GM19467 (cell line): ENCODE data around the gene MAP3K20.
"Not testable (repeated sequence)": the region's sequence is repeated elsewhere in the genome, so short reads cannot be mapped to it uniquely, and the experiment has no call there.

Experiments used
- ATAC-seq: cut with Tn5 transposase; IDR thresholded peaks from one replicate; pipeline ENCODE4 v1.9.1; 2021; ENCODE audit warnings: mild to moderate bottlenecking, moderate library complexity; ENCODE audit not compliant: unreplicated experiment

MAP3K20 gene

GRCh38 chr2:173086518-173087213 lies 11.0 kb downstream of the MAP3K20 start:
- ATAC-seq: no peak

- no peak for ATAC-seq
Observed at GRCh38 chr2:173087214-173087581, 11.6 kb downstream of the MAP3K20 start.

GRCh38 chr2:173087793-173088496 lies 12.3 kb downstream of the MAP3K20 start:
- no peak for ATAC-seq

- ATAC-seq: no peak
Observed at GRCh38 chr2:173090276-173090877, 14.7 kb downstream of the MAP3K20 start.

- no peak for ATAC-seq
Observed at GRCh38 chr2:173090973-173091660, 15.5 kb downstream of the MAP3K20 start.

- no peak for ATAC-seq
Observed at GRCh38 chr2:173091910-173092309, 16.3 kb downstream of the MAP3K20 start.

GRCh38 chr2:173092844-173093402 lies 17.3 kb downstream of the MAP3K20 start:
- no peak for ATAC-seq

GRCh38 chr2:173093617-173094016 lies 18.0 kb downstream of the MAP3K20 start:
- not testable (repeated sequence) for ATAC-seq

- no peak for ATAC-seq
Observed at GRCh38 chr2:173094731-173095130, 19.1 kb downstream of the MAP3K20 start.

GRCh38 chr2:173095356-173095755 lies 19.7 kb downstream of the MAP3K20 start:
- ATAC-seq: no peak

DNA sequence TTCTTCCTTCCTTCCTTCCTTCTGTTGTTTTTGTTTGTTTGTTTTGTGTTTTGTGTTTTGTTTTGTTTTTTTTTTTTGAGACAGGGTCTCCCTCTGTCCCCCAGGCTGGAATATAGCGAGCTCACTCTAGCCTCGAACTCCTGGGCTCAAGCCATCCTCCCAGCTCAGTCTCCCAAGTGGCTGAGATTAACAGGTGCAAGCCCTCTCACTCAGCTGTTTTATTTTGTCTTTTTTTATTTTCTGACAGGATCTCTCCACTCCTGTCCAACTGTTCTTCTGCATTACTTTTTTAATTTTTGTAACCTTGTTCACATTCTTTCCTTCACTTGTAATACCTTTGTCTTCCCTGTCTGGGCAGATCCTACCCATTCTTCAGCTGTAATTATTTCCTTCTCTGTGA lies 23.6 kb downstream of the MAP3K20 start:
- ATAC-seq: no peak

DNA sequence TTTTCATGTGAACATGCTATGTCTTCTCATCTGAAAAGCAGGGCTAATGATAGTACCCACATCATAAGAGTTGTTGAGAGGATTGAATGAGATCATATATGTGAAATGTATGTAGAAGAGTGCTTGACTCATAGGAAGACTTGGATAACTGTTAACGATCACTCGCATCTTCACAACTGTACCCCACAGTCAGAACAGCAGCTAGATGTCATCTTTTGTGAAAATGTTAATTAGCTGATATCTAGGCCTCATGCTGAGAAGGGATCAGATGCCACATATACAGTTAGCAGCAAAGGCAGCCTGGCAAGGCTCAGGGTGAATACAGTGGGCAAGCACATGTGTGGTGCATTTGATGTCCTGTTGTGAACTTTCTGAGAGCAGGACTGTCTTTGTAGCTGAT lies 24.2 kb downstream of the MAP3K20 start:
- ATAC-seq: no peak

DNA sequence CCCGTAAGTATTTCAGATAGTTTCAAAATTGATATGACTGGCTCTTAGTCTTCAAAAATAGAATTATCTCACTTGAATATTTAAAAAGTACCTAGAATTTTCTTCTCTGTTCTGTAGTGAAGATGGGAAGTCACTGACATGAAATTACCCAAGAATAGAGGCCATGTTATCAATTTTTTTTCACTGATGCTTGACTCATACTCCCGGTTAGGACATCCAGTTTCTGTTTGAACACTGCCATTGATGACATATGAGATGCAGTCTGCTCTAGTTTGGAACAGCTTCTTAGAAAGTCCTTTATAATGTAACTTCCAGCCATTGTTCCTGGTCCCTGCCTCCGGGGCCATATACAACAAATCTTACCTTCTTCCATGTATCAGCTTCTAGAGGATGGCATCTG lies 26.0 kb downstream of the MAP3K20 start:
- peak; percentile 51 for ATAC-seq

GRCh38 chr2:173104156-173104555 lies 28.5 kb downstream of the MAP3K20 start:
- no peak for ATAC-seq

DNA sequence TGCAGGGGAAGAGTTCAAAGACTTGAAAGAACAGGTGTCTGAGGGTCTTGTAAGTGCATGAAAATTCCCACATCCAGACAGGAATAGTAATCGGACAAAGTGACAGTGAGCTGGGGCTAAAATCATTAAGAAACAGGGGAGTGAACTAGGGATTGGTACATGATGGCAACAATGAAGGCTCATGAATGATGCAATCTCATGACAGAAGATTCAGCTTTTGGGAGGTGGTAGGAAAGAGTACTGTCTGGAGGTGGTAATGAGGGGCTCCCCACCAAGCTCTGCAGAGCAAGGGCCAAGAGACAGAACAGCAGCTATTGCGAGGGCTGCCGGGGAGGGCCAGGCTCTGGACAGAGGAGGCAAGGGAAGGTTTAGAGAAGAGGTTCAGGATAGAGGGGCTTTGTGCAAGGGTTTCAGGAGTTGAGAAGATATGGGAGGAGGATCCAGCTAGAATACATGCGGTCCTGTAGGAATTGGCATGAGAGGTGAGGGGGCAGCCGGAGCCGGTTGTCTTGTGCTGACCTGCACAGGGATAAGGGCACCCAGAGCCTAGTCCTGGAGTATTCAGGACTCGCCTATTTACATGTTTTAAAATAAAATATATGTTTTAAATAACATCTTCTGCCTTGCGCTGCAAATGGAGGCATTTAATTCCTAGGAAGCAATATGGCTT lies 31.4 kb downstream of the MAP3K20 start:
- ATAC-seq: no peak

GRCh38 chr2:173107629-173108022 lies 32.0 kb downstream of the MAP3K20 start:
- ATAC-seq: no peak

DNA sequence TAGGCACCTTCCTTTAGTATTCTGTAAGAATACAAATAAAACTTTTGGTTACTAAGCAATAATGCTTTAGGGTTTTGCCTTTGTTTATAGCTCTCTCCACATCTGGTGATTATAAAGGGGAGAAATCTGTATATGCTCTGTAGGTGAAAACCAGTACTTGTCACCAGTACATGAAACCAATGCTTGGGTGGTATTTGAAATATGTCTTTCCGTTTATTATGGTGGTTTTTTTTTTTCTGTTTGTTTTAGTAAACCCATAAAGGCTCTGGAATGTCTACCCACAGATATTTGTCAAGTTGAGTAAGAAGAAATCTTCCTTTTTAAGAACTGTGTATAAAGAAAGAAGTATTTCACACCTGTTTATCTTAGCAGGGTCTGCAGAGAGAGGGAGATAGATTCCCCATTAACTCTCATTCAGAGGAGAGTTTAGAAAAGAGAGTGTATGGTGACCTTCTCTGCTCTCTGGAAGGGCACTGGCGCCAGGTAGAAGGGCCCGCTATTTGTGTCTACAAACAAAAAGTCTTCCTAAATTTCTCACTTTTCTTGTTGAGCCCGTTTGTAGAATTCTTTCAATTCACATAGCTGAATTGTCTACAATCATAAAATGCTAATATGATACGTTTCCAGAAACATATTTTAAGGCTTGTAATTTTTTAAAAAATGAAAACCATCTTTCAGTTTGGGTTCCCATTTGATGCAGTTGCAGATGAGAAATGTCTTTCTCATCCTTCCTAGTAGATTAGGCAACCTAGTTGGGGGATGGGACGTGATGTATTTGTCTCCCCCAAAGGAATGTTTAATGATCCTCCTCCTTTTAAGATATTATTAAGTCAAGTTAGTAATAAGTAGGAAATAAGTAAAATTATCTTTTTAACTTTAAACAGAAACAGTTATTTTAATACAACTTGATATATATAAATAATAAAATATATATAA lies 33.9 kb downstream of the MAP3K20 start:
- ATAC-seq: no peak

- ATAC-seq: no peak
Observed at GRCh38 chr2:173117678-173118077, 42.0 kb downstream of the MAP3K20 start.

DNA sequence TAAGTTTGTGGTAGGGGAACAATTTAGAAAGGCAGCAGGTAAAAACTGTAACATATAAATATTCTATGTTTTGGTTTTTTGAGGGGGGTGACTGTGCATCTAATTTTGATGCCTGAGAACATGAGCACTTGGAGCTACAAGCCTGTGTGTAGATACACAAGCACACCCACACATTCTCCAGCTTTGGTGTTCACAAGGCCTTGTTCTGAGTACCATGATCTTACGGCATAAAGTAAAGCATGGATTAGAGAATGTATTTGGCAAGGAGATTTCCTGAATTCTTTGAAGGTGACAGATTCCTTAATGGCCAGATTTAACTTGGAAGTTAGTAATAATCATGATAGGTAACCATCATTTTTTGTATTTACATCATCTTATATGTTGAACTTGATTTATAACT lies 42.7 kb downstream of the MAP3K20 start:
- ATAC-seq: no peak
